GM19455 (cell line): ENCODE measurements around the gene BTBD9.

ENCODE experiments used
- ATAC-seq: cut with Tn5 transposase; IDR thresholded peaks from one replicate; pipeline ENCODE4 v1.9.1; 2021; ENCODE audit not compliant: unreplicated experiment

BTBD9 gene

GRCh38 chr6:38269461-38270172 lies 370.1 kb downstream of the BTBD9 start:
- ATAC-seq = no peak

- ATAC-seq = no peak
Measured at GRCh38 chr6:38268342-38268741, 371.4 kb downstream of the BTBD9 start.

DNA sequence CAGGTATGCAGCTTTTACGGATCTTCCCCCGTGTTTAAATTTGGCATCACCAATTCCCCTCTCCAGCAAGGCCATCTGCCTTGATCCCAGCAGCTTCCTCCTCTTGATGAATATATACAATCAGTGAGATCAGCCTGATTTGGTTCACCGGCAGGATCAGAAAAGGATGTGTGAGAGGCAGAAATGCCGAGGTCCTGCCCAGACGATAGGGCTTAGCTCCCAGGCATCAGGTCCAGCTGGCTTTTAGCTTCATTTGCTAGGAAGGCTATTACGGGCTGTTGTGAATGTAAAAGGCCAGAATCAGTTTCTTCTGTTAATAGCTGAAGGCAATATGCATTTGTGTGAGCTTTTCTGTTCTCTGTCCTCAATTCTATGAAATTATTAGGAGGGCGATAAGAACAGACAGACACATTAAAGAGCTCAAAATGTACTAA lies 372.8 kb downstream of the BTBD9 start:
- ATAC-seq = no peak

DNA sequence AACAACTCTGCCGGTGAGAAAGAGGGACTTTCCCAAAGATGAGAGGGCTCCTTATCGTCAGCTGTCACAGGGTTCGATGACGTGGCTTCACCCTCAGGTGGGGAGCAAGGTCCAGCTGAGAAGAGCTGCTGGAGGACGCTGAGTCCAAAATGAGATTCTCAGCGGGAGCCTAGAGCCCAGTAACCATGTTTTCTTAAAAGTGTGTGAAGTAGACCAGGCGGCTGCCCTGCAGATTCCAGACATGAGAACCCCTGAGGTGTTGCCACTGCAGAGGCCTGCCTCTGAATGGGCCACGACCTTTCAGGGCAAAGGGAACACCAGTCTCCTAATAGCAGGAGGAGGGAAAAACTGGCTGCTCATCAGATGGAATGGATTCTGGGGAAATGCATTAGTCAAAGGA lies 375.1 kb downstream of the BTBD9 start:
- ATAC-seq = no peak

DNA sequence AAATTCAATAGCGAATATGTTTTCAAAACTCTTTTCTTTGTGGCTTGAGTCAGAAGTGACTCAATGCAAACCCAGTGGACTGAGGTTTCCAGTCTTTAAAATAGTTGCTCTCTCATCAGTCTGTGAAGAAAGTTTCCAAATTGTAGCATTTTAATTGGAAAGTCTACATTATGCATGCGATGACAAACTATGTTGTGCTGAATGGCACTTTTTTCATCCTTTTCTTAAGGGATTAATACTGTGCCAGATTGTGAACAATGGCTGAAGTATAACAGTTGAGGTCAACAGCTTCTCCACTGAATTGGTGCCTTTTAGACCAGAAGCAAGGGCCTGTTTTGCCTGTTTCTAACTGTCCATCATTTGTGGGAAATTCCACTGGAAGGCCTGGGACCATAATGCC lies 377.1 kb downstream of the BTBD9 start:
- no peak for ATAC-seq

DNA sequence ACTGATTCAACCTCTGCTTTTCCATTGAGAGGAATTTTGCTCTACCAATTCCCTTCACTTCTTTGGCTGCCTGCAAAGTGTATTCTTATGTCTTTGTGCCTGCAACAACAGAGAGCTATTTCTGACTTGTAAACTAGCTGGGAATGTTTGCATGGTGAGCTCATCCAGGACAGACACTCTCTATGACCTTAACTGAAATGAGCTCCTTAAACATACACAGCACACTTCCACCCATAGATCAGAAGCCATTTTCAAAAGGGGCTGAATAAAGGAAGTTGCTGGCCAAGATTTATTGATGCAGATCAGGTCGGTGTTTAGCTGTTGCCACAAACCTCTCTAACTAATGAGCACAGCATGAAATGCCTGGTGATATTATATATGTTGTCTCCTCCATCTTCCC lies 377.7 kb downstream of the BTBD9 start:
- ATAC-seq = no peak

DNA sequence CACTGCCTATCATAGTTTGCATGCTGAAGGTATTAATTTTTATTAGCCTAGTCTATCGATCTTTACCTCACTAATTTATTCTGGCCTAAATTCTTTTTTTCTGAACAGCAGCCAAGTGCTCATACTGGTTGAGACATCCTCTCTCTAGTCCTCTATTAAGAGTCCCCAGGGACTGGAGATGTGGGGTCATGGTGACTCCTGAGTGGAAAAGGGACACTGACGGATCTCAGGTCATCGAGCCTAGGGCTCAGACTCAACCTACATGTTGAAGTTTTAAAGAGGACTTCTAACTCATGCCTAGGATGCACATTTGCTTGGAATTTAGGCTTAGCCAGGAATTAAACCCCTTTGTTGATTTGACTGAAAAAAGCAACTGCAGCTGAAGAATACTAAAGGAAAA lies 378.1 kb downstream of the BTBD9 start:
- ATAC-seq = no peak

- no peak for ATAC-seq
Measured at GRCh38 chr6:38259736-38260135, 380.0 kb downstream of the BTBD9 start.

- no peak for ATAC-seq
Measured at GRCh38 chr6:38248500-38249234, 391.1 kb downstream of the BTBD9 start.

- ATAC-seq = no peak
Measured at GRCh38 chr6:38245295-38245694, 394.4 kb downstream of the BTBD9 start.

DNA sequence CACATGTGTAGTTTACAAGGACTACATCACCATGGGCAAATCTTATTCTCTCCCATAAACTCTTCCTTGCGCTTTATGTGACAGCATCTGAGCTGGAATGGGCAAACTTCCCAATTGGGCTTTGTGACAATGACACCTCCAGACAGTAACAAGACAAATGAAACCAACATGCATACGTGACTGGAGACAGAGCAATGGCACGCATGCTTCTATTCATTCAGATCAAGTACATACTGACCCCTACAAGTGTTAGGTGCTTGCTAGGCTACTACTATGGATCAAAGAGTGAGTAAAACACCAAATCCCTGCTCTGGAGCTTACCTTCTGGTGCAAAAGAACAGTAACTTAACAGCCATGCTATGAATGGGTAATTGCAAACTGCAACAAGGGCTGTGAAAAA lies 394.9 kb downstream of the BTBD9 start:
- ATAC-seq = no peak

GRCh38 chr6:38241200-38241871 lies 398.4 kb downstream of the BTBD9 start:
- ATAC-seq = no peak

DNA sequence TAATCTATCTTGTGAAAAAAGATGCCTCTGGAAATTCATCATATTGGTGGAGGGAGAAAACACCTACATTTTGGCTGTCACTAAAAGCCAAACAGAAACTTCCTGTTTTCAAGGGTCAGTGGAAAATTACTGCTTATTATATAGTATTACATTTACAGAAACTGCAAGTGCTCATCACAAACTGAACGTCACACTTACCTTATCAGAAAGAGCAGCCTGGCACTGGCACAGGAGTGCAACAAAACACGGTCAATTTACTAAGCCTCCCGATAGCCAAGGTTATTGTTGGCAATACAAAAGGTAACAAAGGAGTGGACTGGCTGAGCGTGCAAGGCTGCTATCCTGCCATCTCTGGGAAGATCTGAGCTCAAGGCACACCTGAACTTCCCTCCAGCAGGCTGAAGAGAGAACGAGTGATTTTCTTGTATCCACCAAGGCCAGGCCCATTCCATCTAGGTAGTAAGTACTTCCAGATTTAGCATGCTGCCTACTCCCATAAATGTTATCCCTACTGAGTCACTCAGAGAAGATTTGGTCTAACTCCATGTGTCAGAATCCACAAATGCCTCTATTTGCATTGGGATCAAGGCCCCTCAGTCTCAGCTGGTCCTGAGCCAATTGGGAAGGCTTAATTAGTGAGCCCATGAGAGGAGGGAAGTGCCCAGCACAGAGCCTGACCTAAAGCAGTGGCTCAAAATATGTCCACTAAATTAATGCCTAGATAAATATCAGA lies 399.8 kb downstream of the BTBD9 start:
- no peak for ATAC-seq

GRCh38 chr6:38236631-38237030 lies 403.1 kb downstream of the BTBD9 start:
- no peak for ATAC-seq

GRCh38 chr6:38234934-38235682 lies 404.6 kb downstream of the BTBD9 start:
- ATAC-seq = peak; percentile 85

- no peak for ATAC-seq
Measured at GRCh38 chr6:38234141-38234540, 405.6 kb downstream of the BTBD9 start.

- no peak for ATAC-seq
Measured at GRCh38 chr6:38233161-38233791, 406.5 kb downstream of the BTBD9 start.

DNA sequence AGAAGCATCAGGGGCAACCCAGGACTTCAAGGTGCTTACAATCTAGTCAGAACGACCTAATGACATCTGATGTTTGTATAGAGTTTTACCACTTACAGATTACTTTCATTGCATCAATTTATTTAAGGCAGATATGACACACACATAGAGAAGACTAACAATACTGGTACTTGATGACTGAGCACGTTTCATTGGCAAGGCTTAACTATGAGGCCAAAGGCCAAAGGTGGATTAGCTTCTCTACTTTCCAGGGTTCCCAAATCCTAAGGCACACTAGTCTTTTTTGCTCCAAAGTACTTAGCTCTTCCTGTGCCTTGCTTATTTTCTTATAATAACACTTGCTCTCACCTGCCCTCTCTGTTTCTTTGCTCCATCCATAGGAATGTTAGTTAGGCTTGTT lies 414.0 kb downstream of the BTBD9 start:
- no peak for ATAC-seq

DNA sequence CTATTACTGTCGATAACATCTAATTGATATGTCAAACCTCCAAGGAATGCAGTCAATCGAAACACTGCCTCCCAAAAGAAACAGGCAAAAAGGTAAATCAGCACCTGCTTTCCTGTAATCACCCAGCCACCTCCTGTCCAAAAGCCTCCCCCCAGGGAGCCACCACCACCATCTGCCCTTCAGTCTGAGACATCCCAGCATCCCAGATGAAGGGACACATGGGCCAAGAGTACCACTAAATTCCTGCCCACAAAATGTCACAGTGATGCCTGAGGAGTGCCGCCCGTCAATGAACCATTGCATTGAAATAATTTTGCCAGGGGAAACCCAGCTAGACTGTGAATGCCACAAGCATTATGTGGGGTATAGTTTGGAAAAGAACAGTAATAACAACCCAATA lies 418.5 kb downstream of the BTBD9 start:
- no peak for ATAC-seq

- no peak for ATAC-seq
Measured at GRCh38 chr6:38220069-38220723, 419.5 kb downstream of the BTBD9 start.
